CD4-positive, alpha-beta T cell treated with Interleukin-17A for 1 hour (primary cell): ENCODE measurements around the gene MAPK8IP2.

Source experiments
- DNase-seq: peaks from one replicate; pipeline ENCODE4 v3.0.0-alpha.2; 2020

The MAPK8IP2 gene

GRCh38 chr22:50600538-50600937, at the start of gene MAPK8IP2:
Gene MAPK8IP2 (plus strand): TSS chr22:50600793. CDS start chr22:50600819, 26 bp downstream.
- no peak for DNase-seq

GRCh38 chr22:50551160-50551752, 49.3 kb upstream of the MAPK8IP2 start:
- no peak for DNase-seq

GRCh38 chr22:50553310-50553709, 47.3 kb upstream of the MAPK8IP2 start:
- no peak for DNase-seq

DNA sequence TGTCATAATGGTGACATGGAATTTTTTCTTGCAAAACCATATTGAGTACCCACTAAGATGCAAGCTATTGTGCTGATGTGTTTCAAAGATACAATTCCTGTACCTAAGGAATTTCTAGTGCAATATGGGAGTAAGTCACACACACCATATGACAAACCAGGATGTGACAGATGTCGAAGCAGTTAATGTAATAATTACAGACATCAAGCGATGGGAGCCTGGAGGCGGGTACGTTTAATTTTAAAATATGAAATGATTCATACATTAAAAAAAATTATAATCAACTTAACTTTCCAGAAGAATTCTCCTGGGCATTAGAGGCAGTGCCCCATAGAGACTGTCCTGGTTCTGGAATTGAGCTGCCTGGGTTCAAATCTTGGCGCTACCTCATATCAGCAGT, 43.9 kb upstream of the MAPK8IP2 start:
- DNase-seq, result no peak

GRCh38 chr22:50560034-50560433, 40.6 kb upstream of the MAPK8IP2 start:
- no peak for DNase-seq

GRCh38 chr22:50561401-50562358, 38.9 kb upstream of the MAPK8IP2 start:
- DNase-seq, result peak; percentile 41

- DNase-seq, result peak; percentile 97
These were observed 37.8 kb upstream of the MAPK8IP2 start, which contains the start of gene SYCE3 for GRCh38 chr22:50562523-50563412. Gene SYCE3 (minus strand): TSS chr22:50562919. CDS start chr22:50556405, 6,514 bp downstream.

GRCh38 chr22:50563413-50564160, 37.0 kb upstream of the MAPK8IP2 start:
- DNase-seq, result no peak

DNA sequence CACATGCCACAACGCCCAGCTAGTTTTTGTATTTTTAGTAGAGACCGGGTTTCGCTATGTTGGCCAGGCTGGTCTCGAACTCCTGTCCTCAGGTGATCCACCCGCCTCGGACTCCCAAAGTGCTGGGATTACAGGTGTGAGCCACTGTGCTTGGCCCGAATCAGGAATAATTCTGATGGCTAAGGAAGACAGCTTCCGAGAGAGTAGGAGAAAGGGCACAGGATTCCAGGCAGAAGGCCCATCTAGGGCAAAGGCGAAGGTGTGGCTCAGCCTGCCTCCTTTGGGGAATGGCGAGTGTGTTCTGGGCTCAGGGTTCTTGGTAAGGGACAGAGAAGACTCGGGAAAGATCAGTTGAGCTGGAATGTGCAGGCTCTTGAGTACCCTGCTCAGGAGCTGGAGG, 36.3 kb upstream of the MAPK8IP2 start:
- DNase-seq, result no peak

- DNase-seq, result no peak
These were observed 32.8 kb upstream of the MAPK8IP2 start for GRCh38 chr22:50567721-50568252.

DNA sequence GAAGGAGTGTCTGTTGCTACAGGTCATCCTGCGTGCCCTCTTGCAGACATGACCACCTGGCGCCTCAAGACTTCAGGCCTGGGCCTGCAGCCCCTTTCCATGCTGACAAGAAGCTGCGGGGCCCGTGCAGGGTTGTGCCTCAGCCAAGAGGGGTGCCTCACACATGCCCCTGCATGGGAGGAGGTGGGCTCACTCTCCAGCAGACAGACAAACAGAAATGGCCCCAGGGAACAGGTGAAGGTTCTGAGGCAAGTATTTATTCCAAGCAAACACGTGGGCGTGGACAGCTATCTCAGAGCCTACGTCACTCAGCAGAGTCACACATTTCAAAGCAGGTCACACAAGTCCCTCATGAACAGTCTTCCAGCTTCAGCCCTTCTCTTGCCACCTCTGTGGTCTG, 32.0 kb upstream of the MAPK8IP2 start:
- DNase-seq, result no peak

- DNase-seq, result no peak
These were observed 31.5 kb upstream of the MAPK8IP2 start for GRCh38 chr22:50569041-50569459.

DNA sequence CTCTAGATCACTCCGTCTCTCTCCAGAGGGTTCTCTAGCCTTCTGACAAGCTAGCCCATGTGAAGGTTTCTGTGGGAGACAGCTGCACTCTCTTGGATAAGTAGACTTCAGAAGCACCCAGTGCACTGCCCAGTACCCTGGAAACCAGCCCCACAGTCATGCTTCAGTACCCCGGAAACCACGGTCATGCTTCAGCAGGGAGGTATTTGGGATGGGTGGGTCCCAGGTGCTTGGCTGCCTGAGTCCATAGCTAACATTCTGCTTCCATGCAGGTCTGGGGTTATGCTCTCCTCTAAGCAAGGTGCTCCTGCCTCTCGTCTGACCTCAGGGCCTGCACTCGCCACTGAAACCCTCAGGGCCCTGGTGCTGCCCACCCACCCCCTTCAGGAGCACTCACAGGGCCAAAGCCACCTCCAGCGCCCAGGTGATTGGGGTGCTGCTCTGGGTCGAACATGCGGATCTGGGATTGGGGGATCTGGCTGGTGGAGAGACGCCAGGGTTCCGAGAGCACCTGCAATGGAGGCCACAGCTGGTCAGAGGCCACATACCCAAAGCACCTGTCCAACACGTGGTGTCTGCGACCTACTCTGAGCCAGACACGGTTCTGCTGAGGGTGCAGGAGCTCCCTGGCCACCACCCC, 30.6 kb upstream of the MAPK8IP2 start:
- no peak for DNase-seq

- DNase-seq, result no peak
These were observed 29.7 kb upstream of the MAPK8IP2 start for GRCh38 chr22:50570861-50571260.

DNA sequence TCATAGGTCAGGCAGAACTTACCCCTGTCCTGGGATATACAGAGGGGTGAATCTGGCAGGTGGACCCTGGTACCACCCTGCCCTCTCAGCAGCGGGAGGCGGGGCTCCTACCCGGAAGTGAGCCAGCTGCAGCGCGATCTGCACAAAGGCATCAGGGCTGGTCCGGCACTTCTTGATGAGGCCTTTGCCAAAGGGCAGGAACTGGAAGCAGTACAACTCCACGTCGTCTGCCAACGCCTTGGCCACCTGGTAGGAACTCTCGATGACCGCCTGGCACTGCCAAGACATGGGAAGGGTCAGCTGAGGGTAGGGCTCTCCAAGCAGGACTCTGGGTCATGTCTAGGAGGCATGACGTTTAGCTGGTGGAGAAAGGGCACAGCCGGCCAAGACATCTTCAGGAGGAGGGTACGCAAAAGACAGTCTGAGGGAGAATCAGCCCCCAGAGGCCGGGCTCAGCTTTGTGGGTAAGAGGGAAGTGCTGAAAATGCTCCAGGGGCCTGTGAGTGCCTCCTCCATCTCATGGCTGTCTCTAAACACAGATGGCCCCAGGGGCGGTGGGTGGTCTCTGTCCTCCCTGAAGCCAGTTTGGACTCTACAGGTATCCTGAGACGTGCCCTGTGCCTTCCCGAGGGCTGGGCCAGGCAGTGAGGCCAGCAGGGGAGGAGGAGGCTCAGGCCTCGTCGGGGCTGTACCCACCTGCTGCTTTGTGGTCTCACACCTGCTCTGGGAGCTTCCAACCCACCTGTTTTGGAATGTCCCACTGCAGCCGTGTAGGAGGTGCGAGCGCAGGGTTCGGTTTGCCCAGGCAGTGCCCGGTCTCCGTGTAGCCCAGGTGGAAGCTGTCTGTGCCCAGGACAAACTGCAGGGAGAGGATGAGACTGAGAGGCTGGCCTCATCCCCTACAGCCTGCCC, 29.1 kb upstream of the MAPK8IP2 start:
- DNase-seq, result no peak

DNA sequence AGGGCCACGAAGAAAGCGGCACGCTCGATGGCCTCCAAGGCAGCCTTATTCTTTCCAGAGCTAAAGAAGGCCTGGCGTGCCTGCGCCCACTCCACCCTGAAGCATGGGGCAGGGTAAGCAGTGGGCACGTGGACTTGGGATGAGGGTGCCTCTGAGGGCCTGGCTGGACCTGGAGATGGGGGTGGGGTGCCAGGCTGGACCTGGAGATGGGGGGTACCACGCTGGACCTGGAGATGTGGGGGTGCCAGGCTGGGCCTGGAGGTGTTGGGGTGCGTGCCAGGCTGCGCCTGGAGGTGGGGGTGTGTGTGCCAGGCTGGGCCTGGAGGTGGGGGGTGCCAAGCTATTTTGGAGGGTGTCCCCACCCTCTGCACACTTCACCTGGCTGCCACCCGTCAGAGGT, 27.6 kb upstream of the MAPK8IP2 start:
- no peak for DNase-seq

- no peak for DNase-seq
These were observed 26.9 kb upstream of the MAPK8IP2 start for GRCh38 chr22:50573491-50574382.

GRCh38 chr22:50574383-50574755, 26.2 kb upstream of the MAPK8IP2 start:
- no peak for DNase-seq

GRCh38 chr22:50575426-50575941, 25.1 kb upstream of the MAPK8IP2 start:
- no peak for DNase-seq
